HG03558 (cell line): ENCODE data around the gene TP53.

Experiments used
- ATAC-seq: cut with Tn5 transposase; IDR thresholded peaks from one replicate; pipeline ENCODE4 v1.9.1; 2021; ENCODE audit warnings: moderate number of reproducible peaks; ENCODE audit not compliant: unreplicated experiment; ENCODE audit errors: extremely low read depth

Gene TP53

DNA sequence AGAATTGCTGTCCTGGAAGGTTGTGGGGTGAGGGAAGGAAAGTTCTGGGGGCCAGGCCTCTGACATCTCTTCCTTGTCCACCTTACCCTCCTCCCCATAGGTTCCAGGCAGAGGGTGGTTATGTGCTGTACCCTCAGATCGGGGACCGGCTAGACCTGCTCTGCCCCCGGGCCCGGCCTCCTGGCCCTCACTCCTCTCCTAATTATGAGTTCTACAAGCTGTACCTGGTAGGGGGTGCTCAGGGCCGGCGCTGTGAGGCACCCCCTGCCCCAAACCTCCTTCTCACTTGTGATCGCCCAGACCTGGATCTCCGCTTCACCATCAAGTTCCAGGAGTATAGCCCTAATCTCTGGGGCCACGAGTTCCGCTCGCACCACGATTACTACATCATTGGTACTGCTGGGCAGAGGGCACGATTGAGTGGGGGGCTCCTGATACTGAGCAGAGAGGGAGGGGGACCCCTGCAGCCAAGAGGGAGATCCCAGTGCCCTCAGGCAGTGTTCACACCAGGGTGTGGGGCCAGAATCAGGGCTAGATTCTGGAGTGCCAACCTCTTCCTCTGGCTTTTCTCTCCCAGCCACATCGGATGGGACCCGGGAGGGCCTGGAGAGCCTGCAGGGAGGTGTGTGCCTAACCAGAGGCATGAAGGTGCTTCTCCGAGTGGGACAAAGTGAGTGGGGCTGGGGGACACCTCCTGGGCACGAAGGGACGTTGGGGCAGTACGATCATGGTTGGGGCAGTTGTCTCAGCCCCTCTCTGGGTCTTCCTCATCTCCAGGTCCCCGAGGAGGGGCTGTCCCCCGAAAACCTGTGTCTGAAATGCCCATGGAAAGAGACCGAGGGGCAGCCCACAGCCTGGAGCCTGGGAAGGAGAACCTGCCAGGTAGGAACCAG, 20.8 kb upstream of the TP53 start:
- ATAC-seq: no peak

DNA sequence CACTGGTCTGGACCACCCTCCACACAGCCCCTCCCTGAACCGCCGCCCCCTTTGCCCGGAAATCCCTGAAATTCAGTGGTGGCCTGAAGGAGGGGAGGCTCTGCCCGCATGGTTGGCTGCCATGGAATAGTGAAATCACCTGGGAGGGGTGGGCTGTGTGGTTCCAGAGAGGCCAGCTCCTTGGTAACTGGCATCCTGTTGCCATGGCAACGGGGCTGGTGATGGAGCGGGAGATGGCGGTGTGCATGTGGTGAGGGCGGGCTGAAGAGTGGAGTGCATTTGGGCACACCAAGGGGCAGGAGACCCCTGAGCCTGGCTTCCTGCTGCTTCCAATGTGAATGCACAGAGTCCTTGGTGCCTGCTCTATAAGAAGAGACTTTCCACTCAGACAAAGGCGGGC, 20.2 kb upstream of the TP53 start:
- no peak for ATAC-seq

DNA sequence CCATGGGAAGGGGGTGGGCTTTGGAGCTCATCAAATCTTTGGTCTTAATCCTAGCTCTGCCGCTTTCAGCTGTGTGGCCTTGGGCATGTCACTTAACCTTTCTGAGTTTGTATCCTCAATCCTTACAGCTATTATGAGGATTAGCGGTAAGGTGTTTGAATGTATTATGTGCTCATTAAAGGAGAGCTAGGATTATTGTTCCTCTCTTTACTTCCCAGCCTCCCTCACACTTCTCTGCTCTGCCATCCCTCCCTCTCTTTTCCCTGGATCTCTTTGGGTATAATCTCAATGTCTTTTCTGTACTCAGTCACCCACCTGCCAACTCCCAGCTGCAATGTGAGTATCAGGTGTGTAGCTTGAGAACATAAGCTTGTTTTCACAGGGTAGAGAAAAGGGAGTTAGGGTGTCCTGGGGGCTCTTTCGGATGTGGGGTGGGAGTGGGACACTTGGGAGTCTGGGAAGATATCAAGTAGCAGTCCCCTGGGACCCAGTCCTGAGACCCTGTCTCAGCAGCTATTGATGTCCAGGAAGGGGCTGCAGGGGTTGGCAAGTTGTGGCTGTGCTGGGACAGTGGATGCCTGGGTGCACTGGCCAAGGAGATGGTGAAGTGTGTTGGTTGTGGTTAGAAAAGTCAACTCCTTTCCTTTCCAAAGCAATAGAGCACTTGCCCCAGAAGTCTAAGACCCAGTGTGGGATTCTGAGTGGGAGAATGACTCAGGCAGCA, 19.5 kb upstream of the TP53 start:
- no peak for ATAC-seq

DNA sequence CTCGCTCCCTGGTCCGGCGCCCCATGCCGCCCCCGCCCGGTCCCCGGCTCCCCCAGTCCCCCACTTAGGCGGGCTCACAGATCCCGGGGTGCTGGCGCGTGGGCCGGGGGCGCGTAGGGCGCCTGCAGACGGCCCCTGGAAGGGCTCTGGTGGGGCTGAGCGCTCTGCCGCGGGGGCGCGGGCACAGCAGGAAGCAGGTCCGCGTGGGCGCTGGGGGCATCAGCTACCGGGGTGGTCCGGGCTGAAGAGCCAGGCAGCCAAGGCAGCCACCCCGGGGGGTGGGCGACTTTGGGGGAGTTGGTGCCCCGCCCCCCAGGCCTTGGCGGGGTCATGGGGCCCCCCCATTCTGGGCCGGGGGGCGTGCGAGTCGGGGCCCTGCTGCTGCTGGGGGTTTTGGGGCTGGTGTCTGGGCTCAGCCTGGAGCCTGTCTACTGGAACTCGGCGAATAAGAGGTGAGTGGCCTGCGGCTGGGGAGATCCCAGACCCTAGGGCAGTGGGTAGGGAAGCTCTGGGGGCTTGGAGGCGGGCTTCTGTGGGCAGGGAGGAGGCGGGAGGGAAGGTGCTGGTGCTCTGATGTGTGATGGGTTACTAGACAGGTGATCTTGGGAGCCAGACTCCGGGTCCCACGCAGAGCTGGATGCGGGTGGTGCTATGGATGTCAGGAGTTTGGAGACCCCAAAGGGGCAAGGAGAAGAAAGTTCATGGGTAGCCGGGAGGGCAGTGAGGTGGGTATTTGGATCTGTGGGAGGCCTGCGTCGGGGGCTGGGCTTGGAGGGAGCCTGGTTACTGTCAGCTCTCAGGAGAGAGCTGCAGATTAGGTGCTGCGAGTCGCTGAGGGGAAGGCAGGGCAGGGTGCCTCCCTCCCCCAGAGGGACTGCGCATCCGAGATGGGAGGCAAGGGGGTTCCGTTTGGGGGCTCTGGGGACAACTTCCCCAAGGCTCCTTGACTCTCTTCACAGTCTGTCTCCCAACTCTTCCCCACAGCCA, 18.3 kb upstream of the TP53 start:
- ATAC-seq: no peak

DNA sequence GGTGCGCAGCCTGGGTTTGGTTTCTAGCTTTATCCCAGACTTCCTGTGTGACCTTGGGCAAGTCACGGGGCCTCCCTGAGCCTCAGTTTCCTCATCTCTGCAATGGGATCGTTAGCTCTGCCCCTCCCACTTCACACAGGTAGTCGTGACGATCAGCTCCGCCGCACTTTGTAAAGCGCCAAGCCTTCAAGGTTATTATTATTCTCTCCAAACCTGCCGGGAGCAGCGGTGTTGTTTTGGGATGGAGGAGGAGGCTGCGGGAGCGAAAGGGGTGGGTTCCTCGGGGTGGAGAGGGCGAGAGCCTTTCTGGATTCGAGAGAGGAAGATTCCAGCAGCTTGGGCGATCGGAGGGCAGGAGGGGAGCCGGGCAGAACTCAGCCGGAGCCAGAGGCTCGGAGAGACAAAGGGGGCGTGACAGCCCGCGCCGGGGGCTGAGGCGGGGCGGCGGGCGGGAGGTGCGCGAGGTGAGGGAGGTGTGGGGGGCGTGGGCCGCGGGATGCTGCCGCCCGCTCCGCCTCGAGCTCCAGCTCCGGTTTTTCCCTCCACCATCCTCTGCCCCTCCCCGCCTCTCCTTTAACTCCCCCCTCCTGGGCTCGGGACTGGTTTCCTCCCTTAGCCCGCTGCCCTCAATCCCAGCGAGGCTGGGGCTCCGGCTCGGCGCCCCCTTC, 17.4 kb upstream of the TP53 start, which contains the start of gene EFNB3:
Gene EFNB3, plus strand, starts transcription at position 602 of the 668 bp plus-strand sequence. CDS start 397 bp downstream, outside the sequence.
- no peak for ATAC-seq

DNA sequence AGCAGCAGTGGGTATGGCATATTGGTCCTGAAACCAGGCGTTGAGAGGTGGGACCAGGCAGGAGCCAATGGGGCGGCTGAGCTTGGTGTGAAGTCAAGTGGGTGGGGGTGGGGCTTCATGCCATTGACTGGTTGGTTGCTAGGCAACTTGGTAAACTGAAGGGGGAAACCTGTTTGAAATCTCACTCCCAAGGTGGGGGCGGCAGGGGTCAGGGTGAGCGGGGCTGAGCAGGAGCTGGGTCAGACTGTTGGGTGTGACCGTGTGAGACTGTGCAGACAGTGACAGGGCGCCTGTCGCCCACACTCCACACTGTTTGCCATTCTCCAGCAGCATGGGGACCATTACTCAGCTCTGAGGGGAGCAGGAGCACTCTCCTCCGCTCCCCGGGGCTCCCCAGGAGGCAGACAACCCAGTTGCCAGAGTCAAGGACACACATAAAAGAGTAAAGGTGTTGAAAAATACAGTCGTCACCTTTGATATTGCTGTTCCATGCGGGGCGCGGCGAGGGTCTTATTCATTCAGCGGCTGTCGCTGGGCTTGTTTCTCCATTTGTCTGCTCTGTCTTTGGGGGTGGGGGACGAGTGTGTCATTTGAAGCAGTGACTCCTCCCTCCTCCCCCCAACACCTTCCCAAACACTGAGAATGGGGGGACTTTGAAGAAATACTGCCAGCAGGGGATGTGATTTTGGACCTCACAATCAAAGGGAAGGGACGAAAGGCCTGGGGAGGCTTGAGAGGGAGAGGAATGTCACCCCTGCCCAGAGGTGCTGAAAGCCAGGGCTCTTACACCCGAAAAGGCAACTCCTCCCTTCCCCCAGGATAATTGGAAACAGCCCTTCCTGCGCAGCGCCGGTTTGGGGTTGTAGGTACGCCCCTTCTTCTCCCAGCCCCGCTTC, 16.5 kb upstream of the TP53 start:
- ATAC-seq: no peak

DNA sequence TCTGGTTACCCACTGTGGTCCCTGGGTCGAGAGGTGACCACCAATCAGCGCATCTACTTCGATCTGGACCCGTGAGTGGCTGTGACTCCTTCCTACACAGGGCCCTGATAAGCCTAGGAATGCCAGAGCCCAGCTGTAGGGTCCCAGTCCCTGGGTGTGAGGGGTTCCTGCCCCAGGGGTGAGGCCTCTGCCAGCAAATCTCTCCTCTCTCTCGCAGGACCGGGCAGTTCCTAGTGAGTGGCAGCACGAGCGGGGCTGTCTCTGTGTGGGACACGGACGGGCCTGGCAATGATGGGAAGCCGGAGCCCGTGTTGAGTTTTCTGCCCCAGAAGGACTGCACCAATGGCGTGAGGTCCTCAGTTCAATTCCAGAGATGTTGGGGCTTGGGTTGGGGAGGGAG, 15.5 kb upstream of the TP53 start:
- ATAC-seq: no peak

DNA sequence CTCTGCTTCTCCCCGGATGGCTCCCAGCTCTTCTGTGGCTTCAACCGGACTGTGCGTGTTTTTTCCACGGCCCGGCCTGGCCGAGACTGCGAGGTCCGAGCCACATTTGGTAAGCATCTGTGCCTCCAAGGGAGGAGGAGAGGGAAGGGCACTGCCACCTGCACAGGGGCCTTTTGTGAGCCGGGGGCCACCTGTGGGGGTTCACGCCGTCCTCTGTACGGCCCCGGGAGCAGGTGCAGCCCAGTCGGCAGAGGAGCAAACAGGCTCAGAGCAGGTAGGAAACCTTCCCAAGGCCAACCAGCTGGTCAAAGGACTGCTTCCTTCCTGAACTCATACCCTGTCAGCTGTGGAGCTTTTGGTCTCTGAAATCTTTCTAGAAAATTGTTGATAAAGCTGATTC, 14.4 kb upstream of the TP53 start:
- ATAC-seq: no peak

DNA sequence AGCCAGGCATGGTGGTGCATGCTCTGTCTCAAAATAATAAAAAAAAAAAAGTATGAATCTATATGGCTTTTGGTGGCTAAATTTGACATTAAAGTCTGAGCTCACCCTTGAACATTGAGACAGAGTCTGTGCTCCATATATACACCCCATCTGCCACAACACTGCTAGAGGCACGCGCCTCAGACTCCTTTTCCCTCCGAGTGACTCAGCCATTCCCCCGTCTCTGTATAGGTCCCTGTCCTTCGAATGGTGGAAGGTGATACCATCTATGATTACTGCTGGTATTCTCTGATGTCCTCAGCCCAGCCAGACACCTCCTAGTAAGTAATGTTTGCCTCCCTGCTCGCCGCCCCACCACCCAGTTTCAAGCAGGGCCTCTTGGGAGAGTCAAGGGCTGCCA, 13.2 kb upstream of the TP53 start:
- no peak for ATAC-seq

DNA sequence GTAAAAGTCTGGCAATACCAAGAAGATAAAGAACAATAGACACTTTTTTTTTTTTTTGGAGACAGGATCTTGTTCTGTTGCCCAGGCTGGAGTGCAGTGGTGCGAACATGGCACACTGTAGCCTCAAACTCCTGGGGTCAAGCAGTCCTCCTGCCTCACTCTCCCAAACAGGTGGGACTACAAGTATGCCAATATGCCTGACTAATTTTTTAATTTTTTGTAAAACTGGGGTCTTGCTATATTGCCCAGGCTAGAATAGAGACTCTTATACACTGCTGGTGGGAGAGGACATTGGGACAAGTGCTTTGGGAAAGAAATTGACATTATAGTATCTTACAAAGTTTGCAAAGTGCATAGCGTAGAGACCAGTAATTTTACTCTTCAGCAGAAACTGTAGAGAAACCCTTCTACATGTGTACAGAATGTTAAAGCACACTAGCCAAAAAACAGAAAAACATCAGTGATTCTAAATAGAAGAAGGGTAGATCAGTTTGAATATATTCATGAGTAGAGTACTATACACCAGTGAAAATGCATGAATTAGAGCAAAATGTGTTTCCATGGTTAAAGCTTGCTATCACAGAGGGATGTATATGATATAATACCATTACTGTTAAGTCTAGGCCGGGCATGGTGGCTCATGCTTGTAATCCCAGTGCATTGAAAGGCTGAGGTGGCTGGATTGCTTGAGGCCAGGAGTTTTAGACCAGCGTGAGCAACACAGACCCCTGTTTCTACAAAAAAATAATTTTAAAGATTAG, 10.7 kb upstream of the TP53 start:
- ATAC-seq: no peak

DNA sequence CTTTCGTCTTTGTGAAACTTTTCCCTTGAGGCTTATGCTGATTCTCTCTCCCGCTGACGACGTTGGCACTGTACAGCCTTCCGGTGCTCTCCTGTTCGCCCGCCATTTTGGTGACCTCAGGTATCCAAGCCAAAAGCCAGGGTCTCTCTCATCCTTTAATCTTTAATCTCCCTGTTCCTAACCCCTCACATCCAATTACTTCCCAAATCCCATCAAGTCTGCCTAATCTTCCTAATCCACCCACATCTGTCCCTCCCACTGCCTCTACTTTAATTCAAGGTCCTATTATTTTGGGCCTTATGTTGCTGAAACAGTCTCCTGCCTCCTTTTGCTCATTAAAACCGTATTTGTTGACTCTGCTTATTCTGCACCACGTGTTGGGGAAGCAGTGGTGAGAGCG, 8.3 kb upstream of the TP53 start:
- no peak for ATAC-seq

DNA sequence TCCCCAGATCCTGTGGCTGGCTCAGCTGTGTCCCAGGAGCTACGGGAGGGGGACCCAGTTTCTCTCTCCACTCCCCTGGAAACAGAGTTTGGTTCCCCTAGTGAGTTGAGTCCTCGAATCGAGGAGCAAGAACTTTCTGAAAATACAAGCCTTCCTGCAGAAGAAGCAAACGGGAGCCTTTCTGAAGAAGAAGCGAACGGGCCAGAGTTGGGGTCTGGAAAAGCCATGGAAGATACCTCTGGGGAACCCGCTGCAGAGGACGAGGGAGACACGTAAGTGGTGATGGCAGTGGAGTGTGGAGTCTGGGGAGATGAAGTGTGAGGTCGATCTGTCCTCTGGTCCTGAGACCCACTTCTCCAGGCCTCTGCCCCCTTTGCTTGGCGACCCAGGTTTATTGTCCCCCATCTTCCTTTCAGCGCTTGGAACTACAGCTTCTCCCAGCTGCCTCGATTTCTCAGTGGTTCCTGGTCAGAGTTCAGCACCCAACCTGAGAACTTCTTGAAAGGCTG, 1.6 kb upstream of the TP53 start:
- no peak for ATAC-seq

DNA sequence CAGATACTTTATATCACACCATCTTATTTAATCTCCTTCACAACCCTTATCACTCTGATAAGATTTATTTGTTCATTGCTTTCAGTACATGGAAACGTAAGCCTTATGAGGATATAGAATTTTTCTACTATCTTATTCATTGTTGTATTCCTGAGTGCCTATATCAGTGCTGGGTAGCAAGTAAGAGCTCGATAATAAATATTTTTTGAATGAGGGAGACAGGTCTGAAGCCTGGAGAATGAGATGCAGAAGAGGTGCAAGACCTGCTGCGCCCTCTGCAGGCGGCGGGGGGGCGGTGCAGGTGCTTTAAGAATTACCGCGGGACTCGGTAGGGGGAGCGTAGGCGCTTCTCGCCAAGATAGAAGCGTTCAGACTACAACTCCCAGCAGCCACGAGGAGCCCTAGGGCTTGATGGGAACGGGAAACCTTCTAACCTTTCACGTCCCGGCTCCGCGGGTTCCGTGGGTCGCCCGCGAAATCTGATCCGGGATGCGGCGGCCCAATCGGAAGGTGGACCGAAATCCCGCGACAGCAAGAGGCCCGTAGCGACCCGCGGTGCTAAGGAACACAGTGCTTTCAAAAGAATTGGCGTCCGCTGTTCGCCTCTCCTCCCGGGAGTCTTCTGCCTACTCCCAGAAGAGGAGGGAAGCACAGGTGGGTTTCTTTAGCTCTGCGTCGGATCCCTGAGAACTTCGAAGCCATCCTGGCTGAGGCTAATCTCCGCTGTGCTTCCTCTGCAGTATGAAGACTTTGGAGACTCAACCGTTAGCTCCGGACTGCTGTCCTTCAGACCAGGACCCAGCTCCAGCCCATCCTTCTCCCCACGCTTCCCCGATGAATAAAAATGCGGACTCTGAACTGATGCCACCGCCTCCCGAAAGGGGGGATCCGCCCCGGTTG, 868 bp upstream of the TP53 start, which contains the start of gene WRAP53:
Gene WRAP53, plus strand, starts transcription at position 570 of the 900 bp plus-strand sequence. Its CDS starts 172 bp downstream, at position 742.
- ATAC-seq: peak; percentile 51

DNA sequence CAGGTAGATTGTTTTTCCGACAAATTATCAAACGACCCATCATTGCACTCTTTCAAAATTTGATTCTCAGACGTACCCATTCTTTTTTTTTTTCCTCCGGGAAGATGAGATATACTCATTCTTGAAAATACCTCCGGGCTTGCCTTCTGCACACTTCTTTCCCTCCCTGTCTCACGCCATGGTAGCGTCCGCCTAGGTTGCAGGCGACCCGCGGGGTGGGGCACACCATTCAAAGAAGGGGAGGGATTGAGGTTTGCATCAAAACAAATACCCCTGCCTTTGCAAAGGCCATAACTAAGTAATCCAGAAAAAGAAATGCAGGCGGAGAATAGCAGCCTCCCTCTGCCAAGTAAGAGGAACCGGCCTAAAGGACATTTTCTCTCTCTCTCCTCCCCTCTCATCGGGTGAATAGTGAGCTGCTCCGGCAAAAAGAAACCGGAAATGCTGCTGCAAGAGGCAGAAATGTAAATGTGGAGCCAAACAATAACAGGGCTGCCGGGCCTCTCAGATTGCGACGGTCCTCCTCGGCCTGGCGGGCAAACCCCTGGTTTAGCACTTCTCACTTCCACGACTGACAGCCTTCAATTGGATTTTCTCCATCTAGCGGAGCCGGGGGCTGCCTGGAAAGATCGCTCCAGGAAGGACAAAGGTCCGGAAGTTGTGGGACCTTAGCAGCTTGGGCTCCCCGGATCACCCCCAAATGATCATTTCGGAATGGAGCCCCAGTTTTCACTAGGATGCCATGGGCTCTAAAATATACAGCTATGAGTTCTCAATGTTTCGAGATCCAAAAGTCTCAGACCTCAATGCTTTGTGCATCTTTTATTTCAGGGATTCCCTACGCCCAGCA, 843 bp downstream of the TP53 start:
- ATAC-seq: no peak

DNA sequence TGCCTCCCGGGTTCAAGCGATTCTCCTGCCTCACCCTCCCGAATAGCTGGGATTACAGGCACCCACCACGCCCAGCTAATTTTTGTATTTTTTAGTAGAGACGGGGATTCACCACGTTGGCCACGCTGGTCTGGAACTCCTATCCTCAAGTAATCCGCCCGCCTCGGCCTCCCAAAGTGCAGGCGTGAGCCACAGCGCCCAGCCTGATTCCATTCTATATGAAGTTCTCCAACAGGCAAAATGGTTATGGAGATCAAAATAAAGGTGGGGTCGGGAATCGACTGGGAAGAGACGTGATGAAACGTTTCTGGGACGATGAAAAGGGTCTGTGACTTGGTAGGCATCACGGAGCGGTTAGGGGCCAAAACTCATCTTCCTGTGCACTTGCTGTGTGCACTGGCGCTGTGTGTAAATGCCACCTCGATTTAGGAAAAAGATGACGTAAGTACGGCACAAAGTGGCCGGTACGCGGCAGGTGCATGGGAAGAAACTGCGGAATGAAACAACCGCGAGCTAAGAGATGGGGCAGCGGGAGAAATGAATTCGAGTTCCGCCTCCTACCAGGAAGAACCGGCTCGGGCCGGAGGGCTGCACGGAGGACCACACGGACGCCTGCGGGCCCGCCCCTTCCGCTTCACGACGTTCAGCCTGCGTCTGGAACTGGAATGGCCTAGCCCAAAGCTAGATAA, 1.6 kb downstream of the TP53 start:
- ATAC-seq: no peak
